Thyroid gland (tissue), 4 donors: ENCODE data around the gene DDX54. TPM values are rescaled to one million over a fixed set of nuclear protein-coding genes. Genes with fewer than 3 reads are reported as not detected.

Source experiments
- DNase-seq, 2 donors: peaks; one replicate each; pipeline ENCODE4 v3.0.0-alpha.2; 2019
- H3K27ac ChIP-seq, 3 donors: fragments of 200-600 bp; sonication (generic); 1 replicate in 2 of 3; 2 replicates in 1 of 3; pipeline ENCODE4 v1.5.1; 2016 to 2019; ENCODE audit warnings: mild to moderate bottlenecking in 1 of 3, moderate library complexity in 1 of 3
- H3K27me3 ChIP-seq: fragments of 200-600 bp; sonication (generic); one replicate; pipeline ENCODE4 v1.5.1; 2019
- H3K36me3 ChIP-seq, 2 donors: fragments of 200-600 bp; sonication (generic); one replicate each; pipeline ENCODE4 v1.5.1; 2016 to 2019
- H3K4me1 ChIP-seq, 2 donors: fragments of 200-600 bp; sonication (generic); one replicate each; pipeline ENCODE4 v1.5.1; 2017 to 2019
- H3K4me3 ChIP-seq, 3 donors: fragments of 200-600 bp; sonication (generic); replicated peaks in 1 of 3; 1 replicate in 2 of 3; 2 replicates in 1 of 3; pipeline ENCODE4 v1.5.1; 2016; ENCODE audit warnings: mild to moderate bottlenecking in 1 of 3
- H3K9me3 ChIP-seq: fragments of 200-600 bp; sonication (generic); one replicate; pipeline ENCODE4 v1.5.1; 2017
- POLR2A ChIP-seq, 2 donors: fragments of 450-650 bp; IDR thresholded peaks; one replicate each; pipeline ENCODE4 v1.6.1; 2017; ENCODE audit warnings: antibody characterized with exemption in 2 of 2, mild to moderate bottlenecking in 2 of 2, moderate library complexity in 1 of 2
- WGBS, 2 donors: methylation state at CpG; one replicate each; pipeline ENCODE4 v1.1.5; 2017; 5-methylcytosine and 5-hydroxymethylcytosine counted together
- intact Hi-C: fragments of 100-400 bp; cut with DNase I; formaldehyde crosslinking; loops from one replicate; pipeline ENCODE4 v1.15.1; 2023
- total RNA-seq, 4 donors: library from RNA; depleted of rRNA; stranded (reverse); fragments of >200 nt; gene quantifications; one replicate each; pipeline ENCODE4 v1.2.3, GENCODE V29; 2016
- TF ChIP-seq, protein P1 (sequence below), 6 experiments: fragments of 200-600 bp in 3 of 6; fragments of 450-650 bp in 3 of 6; sonication (generic) in 3 of 6; IDR thresholded peaks; one replicate each; pipeline ENCODE4 v1.5.1; 2016 to 2019; ENCODE audit warnings: antibody characterized with exemption in 6 of 6, mild to moderate bottlenecking in 2 of 6, inconsistent platforms in 1 of 6, moderate library complexity in 1 of 6

Gene DDX54
- total RNA-seq, 4 donors from 2014 or later = 59.9 to 79.3 (median 68.8) TPM

DNA sequence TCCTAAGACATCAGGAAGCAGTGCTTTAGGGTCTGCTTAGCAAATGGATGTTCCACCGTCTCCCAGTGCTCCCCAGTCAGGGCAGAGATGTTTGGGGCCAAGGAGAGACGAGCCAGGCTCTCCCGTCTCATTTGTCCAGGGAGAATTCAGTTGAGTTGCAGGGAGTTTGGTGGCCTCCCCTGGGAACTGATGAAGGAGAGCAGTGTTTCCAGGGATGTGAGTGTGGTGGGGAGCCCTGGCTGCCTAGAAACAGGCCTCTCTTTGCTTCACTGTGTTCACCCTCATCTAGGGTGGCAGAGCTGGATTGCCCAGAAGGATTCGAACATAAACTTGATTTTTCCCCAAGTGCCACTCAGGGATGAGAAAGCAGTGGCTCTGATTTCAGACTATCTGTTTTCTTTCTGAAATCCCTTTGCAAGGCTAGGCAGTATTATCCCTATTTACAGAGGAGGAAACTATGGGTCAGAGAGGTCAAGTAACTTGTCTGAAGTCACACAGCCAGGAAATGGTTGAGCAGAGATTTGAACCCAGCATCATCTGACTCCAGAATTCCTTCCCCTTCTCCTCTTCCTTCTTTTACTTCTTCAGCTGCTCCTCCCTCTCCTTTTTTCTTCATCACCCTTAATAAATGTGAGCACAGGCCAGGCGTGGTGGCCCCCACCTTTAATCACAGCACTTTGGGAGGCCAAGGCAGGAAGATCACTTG lies 42.6 kb upstream of the DDX54 start:
- WGBS, 2 donors = 78 to 79% methylated on average over 5 of the region's 5 CpGs
- no peaks in the 10 kb centered on the region for H3K27me3 ChIP-seq
- no peaks in the 10 kb centered on the region for H3K9me3 ChIP-seq
- peak overlapping the region; percentile 92 to 98 (median 96) for H3K27ac ChIP-seq
- no peak for TF ChIP-seq POLR2A (IDR thresholded peaks at IDR 0.05)
- TF ChIP-seq, protein P1, sequence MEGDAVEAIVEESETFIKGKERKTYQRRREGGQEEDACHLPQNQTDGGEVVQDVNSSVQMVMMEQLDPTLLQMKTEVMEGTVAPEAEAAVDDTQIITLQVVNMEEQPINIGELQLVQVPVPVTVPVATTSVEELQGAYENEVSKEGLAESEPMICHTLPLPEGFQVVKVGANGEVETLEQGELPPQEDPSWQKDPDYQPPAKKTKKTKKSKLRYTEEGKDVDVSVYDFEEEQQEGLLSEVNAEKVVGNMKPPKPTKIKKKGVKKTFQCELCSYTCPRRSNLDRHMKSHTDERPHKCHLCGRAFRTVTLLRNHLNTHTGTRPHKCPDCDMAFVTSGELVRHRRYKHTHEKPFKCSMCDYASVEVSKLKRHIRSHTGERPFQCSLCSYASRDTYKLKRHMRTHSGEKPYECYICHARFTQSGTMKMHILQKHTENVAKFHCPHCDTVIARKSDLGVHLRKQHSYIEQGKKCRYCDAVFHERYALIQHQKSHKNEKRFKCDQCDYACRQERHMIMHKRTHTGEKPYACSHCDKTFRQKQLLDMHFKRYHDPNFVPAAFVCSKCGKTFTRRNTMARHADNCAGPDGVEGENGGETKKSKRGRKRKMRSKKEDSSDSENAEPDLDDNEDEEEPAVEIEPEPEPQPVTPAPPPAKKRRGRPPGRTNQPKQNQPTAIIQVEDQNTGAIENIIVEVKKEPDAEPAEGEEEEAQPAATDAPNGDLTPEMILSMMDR (IDR thresholded peaks at IDR 0.05) = no peak
- no peak overlapping the region for H3K4me3 ChIP-seq
- DNase-seq = no peak
- H3K36me3 ChIP-seq = peaks cover 19 to 21% of the 10 kb centered on the region in 2 donors
- H3K4me1 ChIP-seq = peaks cover 62 to 78% of the 10 kb centered on the region in 2 donors
- intact Hi-C loops = no loop called here

DNA sequence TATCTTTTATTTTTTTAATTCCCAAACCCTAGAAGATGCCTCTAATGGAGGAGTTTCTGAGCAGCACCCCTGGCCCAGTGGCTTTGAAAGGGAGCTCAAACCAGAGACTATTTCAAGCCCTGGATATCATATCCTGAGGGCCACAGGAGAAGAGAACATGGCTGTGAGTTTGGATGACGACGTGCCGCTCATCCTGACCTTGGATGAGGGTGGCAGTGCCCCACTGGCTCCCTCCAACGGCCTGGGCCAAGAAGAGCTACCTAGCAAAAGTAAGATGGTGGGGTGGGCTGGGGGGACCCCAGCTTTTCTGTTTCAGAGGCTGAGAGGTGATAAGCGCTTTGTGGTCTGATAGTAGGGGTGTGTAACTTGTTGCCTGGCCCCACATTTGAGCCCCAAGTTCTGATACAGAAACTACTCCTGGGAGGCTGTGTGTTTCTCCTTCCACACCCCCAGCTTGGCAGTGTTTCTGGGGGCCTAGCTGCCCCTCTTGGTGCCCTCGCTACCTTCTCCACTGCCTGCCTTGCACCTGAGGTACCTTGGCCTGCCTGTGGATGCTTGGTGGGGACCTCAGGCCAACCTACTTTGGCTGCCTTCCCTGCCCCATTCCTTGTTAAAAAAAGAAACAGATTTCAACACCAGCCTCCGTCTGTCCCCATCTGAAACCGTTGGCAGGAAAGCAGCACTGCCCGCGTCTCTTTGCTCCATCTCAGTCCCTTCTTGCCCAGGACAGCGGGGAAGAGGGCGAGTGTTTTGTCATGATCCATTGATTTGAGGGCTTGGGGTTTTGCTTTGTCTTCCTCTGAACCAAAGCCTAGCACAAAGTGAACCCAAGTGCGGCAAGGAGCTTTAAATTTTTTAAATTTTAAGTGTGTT lies 41.7 kb upstream of the DDX54 start:
- 54 to 57% methylated on average over 9 to 13 of the region's 13 CpGs for WGBS, 2 donors
- peak; percentile 85 to 86 for DNase-seq
- no peaks in the 10 kb centered on the region for H3K27me3 ChIP-seq
- H3K9me3 ChIP-seq = no peaks in the 10 kb centered on the region
- H3K4me3 ChIP-seq = no peak overlapping the region
- intact Hi-C loops = no loop called here
- no peak for TF ChIP-seq POLR2A (IDR thresholded peaks at IDR 0.05)
- TF ChIP-seq, protein P1 (IDR thresholded peaks at IDR 0.05) = no peak
- H3K27ac ChIP-seq = peak overlapping the region; percentile 92 to 98 (median 96)
- H3K4me1 ChIP-seq = peaks cover 61 to 75% of the 10 kb centered on the region in 2 donors
- peaks cover 14 to 18% of the 10 kb centered on the region in 2 donors for H3K36me3 ChIP-seq

DNA sequence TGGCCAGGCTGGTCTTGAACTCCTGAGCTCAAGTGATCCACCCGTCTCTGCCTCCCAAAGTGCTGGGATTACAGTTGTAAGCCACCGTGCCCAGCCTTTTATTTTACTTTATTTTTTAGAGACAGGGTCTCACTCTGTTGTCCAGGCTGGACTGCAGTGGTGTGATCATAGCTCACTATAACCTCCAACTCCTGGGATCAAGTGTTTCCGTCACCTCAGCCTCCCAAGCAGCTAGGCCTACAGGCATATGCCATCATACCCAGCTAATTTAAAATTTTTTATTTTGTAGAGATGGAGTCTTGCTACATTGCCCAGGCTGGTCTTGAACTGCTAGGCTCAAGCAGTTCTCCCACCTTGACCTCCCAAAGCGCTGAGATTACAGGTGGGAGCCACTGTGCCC lies 39.7 kb upstream of the DDX54 start:
- no peak for TF ChIP-seq POLR2A (IDR thresholded peaks at IDR 0.05)
- TF ChIP-seq, protein P1 (IDR thresholded peaks at IDR 0.05) = no peak
- intact Hi-C loops = no loop called here
- Histone ChIP-seq H3K27ac (peak overlapping the region; percentile 92 to 98 (median 96)), H3K4me1 (peaks cover 57 to 62% of the 10 kb centered on the region in 2 donors), H3K4me3 (no peak overlapping the region), H3K27me3 (no peaks in the 10 kb centered on the region), H3K9me3 (no peaks in the 10 kb centered on the region), H3K36me3 (peaks cover 8 to 10% of the 10 kb centered on the region in 2 donors)
- DNase-seq = no peak
- WGBS, 2 donors = 96 to 97% methylated on average over 4 of the region's 4 CpGs

DNA sequence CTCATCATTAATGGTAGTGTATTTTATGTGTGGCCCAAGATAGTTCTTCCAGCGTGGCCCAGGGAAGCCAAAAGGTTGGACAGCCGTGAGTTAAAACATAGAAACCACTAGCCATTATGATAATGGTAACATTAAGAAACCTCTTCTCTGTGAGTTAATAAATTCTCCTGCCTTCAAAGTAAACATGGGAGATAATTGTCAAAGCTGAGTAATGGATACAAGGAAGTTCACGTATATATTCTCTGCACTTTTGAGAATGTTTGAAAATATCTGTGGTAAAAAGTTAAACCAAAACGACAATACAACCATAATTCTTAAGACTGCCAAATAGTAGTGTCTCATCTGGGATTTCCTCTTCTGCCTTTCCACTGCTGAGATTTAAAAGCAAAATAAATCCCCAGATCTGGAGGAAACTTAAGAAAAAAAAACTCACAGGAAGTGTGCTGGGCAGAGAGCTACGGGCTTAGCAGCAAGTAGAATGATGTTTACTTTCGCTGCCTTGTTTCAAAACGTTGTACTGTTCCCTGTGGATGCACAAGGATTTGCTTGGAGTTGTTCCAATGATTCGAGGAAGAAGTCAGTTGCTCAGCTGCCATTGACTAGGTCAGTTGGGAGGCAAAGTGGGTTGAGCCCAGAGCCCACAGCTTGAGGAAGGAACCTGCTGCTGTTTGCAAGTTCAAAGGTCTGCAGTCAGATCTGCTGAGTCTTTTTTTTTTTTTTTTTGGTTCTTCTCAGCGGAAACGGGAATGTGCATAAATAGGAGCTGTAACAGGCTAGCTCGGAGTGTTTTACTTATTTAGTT lies 37.7 kb upstream of the DDX54 start:
- DNase-seq = peak; percentile 89
- intact Hi-C loops = no loop called here
- peak overlapping the region; percentile 89 to 98 (median 97) for H3K27ac ChIP-seq
- no peaks in the 10 kb centered on the region for H3K27me3 ChIP-seq
- TF ChIP-seq, protein P1 (IDR thresholded peaks at IDR 0.05) = peak in 2 of 6 experiments; percentile 12 to 15
- peak in 1 of 2 donors; percentile 65 for TF ChIP-seq POLR2A (IDR thresholded peaks at IDR 0.05)
- peak overlapping the region in 2 of 3 donors; percentile 24 to 93 for H3K4me3 ChIP-seq
- H3K9me3 ChIP-seq = no peaks in the 10 kb centered on the region
- H3K4me1 ChIP-seq = peaks cover 40 to 42% of the 10 kb centered on the region in 2 donors
- peaks cover 0 to 1% of the 10 kb centered on the region in 2 donors for H3K36me3 ChIP-seq
- WGBS, 2 donors = 11 to 13% methylated on average over 11 of the region's 11 CpGs
